Upper lobe of right lung (tissue), 1 donor: Measurements from ENCODE around the gene SLC2A13. TPM values are rescaled to one million over a fixed set of nuclear protein-coding genes. Genes with fewer than 3 reads are reported as not detected.

Source experiments
- ATAC-seq: fragments of 200-7000 bp; cut with Tn5 transposase; one replicate; pipeline ENCODE4 v1.9.1; 2020; ENCODE audit warnings: mild to moderate bottlenecking, moderate library complexity
- DNase-seq: peaks from one replicate; pipeline ENCODE4 v3.0.0-alpha.2; 2020
- H3K27ac ChIP-seq: fragments of 200-600 bp; one replicate; pipeline ENCODE4 v1.8.0; 2022
- H3K27me3 ChIP-seq: fragments of 200-600 bp; one replicate; pipeline ENCODE4 v1.8.0; 2022; ENCODE audit warnings: mild to moderate bottlenecking
- H3K36me3 ChIP-seq: fragments of 200-600 bp; one replicate; pipeline ENCODE4 v1.8.0; 2022
- H3K4me1 ChIP-seq: fragments of 200-600 bp; one replicate; pipeline ENCODE4 v1.8.0; 2022
- H3K4me3 ChIP-seq: fragments of 200-600 bp; one replicate; pipeline ENCODE4 v1.8.0; 2022; ENCODE audit warnings: mild to moderate bottlenecking
- H3K9me3 ChIP-seq: fragments of 200-600 bp; one replicate; pipeline ENCODE4 v1.8.0; 2022
- intact Hi-C: fragments of 100-400 bp; cut with DNase I; formaldehyde crosslinking; loops from one replicate; pipeline ENCODE4 v1.11.0; 2022
- long read RNA-seq: library from polyadenylated mRNA; unstranded; transcript quantifications from one replicate; pipeline ENCODE4 v2.0.0, GENCODE V29; 2021
- total RNA-seq: library from RNA; stranded (reverse); fragmentation: NEBNext Ultra II Directional; extraction: Animal tissue kit (Norgen Biotek cat#: 25700); gene quantifications from one replicate; pipeline ENCODE4 v1.2.1, GENCODE V29; 2021
- TF ChIP-seq, protein P1 (sequence below): fragments of 200-600 bp; IDR thresholded peaks from one replicate; pipeline ENCODE4 v1.8.0; 2022; ENCODE audit warnings: antibody characterized with exemption
- donor health status: DM: no; HTN: yes; CAD: no; lungs with severe emphysema.

Gene SLC2A13
- 11.3 TPM for total RNA-seq
- long read RNA-seq, full-length matches to known transcripts: 6 of 18 reads
- long read RNA-seq, partial matches to known transcripts: 10 of 18 reads
- long read RNA-seq, other reads (novel, unspliced or antisense): 2 of 18 reads

DNA sequence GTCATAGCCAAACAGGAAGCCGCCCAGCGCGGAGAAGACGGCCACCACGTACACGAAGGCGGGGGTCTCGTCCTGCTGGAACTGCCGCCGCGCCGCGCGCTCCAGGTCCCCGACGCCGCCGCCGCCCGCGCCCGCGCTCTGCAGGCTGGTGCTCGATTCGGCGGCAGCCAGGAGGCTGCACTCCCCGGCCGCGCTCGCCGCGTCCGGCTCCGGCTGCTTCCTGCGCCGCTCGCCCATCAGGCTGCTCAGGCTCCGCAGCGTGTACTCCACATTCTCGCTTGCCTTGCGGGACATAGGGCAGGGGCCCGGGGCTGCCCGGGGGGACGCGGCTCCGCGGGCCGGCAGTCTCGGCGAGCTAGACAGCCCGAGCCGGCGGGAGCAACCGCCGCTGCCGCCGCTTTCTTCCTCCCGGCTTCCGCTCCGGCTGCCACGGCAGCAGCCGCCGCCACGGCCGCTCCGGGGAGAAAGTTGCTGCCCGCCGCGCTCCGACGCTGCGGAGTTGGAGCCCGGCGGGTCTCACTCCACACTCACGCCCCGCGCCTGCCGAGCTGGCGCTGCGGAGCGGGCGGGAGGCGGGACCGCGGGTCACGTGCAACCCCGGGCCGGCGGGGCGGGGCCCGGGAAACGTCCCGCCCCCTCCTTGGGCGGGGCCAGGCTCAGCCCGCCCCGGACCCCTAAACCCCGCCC is at the start of gene SLC2A13:
Gene SLC2A13, minus strand, starts transcription at position 567 of the 687 bp plus-strand sequence. Its CDS starts 273 bp downstream, at position 294.
- Histone ChIP-seq H3K27ac (peak within 1 kb of the TSS; percentile 79), H3K4me1 (peaks cover 8% of the 10 kb centered on the region), H3K9me3 (no peaks in the 10 kb centered on the region), H3K27me3 (no peaks in the 10 kb centered on the region), H3K4me3 (peak within 1 kb of the TSS; percentile 81), H3K36me3 (no peaks in the 10 kb centered on the region)
- DNase-seq: peak; percentile 89
- intact Hi-C loops: loop anchor here (10.0 kb wide), 1 partner anchor 91 kb away; no protein-coding TSS in a partner anchor
- ATAC-seq: peak; percentile 97
- TF ChIP-seq, protein P1, sequence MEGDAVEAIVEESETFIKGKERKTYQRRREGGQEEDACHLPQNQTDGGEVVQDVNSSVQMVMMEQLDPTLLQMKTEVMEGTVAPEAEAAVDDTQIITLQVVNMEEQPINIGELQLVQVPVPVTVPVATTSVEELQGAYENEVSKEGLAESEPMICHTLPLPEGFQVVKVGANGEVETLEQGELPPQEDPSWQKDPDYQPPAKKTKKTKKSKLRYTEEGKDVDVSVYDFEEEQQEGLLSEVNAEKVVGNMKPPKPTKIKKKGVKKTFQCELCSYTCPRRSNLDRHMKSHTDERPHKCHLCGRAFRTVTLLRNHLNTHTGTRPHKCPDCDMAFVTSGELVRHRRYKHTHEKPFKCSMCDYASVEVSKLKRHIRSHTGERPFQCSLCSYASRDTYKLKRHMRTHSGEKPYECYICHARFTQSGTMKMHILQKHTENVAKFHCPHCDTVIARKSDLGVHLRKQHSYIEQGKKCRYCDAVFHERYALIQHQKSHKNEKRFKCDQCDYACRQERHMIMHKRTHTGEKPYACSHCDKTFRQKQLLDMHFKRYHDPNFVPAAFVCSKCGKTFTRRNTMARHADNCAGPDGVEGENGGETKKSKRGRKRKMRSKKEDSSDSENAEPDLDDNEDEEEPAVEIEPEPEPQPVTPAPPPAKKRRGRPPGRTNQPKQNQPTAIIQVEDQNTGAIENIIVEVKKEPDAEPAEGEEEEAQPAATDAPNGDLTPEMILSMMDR: no peak

DNA sequence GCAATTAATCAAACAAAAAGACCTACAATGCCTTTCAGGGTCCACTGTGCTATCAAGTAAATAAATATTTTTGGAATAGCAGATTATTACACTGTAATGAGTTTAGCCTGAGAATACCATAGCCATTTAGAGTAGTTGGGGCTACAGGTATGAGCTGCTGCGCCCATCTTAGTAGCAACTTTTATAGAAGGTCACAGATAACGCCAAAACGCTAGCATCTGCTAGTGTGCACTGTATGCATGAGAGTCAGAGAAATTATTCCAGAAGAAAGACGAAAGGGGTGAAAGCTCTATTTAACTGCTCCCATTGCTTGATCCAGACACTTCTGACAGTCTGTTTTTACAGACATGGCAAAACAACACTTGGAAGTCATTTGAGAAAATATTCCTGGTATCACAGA is 48.5 kb upstream of the SLC2A13 start:
- Histone ChIP-seq H3K27ac (no peak overlapping the region), H3K36me3 (no peaks in the 10 kb centered on the region), H3K4me3 (no peak overlapping the region), H3K27me3 (no peaks in the 10 kb centered on the region), H3K9me3 (no peaks in the 10 kb centered on the region), H3K4me1 (no peaks in the 10 kb centered on the region)
- DNase-seq (no peak), ATAC-seq (no peak)
- TF ChIP-seq, protein P1: no peak
- intact Hi-C loops: no loop called here

DNA sequence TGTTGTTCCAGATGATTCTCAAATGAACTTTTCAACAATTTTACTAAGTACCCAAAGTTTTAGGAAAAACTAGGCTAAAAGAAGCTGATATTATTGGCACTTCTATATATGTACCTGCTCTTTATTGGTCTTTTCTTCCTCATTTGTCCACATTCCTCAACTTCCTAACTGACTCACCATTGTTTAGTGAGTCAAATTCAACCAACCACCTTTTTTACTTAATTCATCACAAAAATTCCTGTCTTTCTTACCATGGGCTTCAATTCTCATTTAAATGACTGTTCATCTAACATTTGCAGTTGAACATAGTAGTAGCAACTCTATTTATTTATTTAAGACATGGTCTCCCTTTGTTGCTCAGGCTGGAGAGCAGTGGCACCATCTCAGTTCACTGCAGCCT is 47.6 kb upstream of the SLC2A13 start:
- Histone ChIP-seq H3K36me3 (no peaks in the 10 kb centered on the region), H3K4me3 (no peak overlapping the region), H3K27me3 (no peaks in the 10 kb centered on the region), H3K4me1 (no peaks in the 10 kb centered on the region), H3K27ac (no peak overlapping the region), H3K9me3 (no peaks in the 10 kb centered on the region)
- DNase-seq (no peak), ATAC-seq (no peak)
- intact Hi-C loops: no loop called here
- TF ChIP-seq, protein P1: no peak

DNA sequence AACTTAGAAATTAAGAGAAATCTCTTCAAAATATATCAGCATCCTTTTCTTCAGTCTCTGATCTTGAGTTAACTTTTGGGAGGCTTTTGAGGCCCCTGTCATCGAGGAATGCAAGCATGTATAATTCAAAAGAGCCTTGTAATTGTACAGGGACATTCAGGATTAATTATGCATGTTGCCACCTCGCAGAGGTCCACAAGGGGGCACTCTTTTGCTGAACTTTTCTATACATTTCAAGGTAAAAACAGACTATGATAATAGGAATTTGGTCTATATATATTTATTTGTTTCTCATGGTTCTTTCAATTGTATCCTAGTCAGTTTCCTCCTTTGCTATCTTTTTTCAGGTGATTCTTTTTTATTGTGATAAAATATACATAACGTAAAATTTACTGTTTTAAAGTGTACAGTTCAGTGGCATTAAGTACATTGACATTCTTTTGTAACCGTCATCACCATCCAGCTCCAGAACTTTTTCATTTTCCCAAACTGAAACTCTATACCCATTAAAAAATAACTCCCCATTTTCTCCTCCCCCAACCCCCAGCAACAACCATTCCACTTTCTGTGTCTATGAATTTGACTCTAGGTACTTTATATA is 47.0 kb upstream of the SLC2A13 start:
- Histone ChIP-seq H3K27me3 (no peaks in the 10 kb centered on the region), H3K4me3 (no peak overlapping the region), H3K27ac (no peak overlapping the region), H3K4me1 (no peaks in the 10 kb centered on the region), H3K9me3 (no peaks in the 10 kb centered on the region), H3K36me3 (no peaks in the 10 kb centered on the region)
- DNase-seq (no peak), ATAC-seq (peak; percentile 80)
- intact Hi-C loops: no loop called here
- TF ChIP-seq, protein P1: peak; percentile 88

DNA sequence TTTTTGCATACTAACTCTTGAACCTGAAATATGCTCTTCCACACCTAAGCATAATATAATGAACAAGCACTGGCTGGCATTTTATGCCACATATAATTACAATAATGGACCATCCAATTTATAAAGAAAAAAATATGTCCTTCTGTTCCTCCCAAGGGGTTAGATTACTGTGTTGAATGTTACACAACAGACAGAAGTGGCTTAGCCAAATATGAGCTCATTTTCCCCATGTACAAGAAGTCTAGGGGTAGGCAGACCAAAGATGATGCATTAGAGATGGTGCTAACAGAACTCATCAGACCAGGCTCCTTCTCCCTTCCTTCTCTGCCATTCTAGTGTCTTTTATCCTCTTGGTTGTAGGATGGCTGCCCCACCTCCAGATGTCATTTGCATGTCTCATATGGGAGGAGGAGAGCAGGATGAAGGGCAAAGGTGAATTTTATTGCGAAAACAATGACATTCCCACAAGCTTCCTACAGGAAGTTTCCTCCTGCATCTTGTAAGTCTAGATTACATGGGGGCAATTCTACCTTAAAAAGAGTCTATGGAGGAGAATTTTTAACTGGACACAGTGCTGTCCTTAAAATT is 43.9 kb upstream of the SLC2A13 start:
- intact Hi-C loops: no loop called here
- Histone ChIP-seq H3K27ac (no peak overlapping the region), H3K4me1 (no peaks in the 10 kb centered on the region), H3K9me3 (no peaks in the 10 kb centered on the region), H3K36me3 (no peaks in the 10 kb centered on the region), H3K4me3 (no peak overlapping the region), H3K27me3 (no peaks in the 10 kb centered on the region)
- DNase-seq (no peak), ATAC-seq (no peak)
- TF ChIP-seq, protein P1: no peak
